ENCODE measurements around the gene RNF128. TPM values are rescaled to one million over a fixed set of nuclear protein-coding genes. Genes with fewer than 3 reads are reported as not detected.
A peak's percentile ranks its signal among the peaks of the same experiment; 100 is the strongest.

The RNF128 gene
- total and polyA plus RNA-seq, 2 of the 13 experiments (the other 11 are each of a cell fraction or from before 2014, with no cell fraction given): 18.5 to 43.5 TPM

DNA sequence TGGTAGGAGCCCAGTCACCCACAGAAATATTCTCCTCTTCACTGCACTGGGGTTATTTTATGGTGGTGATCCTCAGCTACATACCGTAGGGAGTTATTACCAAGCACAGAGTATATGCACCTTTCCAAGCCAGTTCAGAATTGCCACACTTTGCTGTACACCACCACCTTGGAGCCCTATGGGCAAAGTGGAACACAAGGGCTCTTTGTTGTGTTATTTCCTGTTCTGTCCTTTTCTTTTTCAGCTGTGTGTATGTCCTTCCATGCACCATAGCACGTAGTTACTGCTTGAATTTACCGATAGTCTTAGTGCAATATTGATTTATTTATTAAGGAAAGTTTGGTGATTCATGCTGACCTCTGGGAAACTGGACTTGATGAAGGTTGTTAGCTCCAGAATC lies 8.3 kb downstream of the RNF128 start (continued):
- TF ChIP-seq, protein P1, sequence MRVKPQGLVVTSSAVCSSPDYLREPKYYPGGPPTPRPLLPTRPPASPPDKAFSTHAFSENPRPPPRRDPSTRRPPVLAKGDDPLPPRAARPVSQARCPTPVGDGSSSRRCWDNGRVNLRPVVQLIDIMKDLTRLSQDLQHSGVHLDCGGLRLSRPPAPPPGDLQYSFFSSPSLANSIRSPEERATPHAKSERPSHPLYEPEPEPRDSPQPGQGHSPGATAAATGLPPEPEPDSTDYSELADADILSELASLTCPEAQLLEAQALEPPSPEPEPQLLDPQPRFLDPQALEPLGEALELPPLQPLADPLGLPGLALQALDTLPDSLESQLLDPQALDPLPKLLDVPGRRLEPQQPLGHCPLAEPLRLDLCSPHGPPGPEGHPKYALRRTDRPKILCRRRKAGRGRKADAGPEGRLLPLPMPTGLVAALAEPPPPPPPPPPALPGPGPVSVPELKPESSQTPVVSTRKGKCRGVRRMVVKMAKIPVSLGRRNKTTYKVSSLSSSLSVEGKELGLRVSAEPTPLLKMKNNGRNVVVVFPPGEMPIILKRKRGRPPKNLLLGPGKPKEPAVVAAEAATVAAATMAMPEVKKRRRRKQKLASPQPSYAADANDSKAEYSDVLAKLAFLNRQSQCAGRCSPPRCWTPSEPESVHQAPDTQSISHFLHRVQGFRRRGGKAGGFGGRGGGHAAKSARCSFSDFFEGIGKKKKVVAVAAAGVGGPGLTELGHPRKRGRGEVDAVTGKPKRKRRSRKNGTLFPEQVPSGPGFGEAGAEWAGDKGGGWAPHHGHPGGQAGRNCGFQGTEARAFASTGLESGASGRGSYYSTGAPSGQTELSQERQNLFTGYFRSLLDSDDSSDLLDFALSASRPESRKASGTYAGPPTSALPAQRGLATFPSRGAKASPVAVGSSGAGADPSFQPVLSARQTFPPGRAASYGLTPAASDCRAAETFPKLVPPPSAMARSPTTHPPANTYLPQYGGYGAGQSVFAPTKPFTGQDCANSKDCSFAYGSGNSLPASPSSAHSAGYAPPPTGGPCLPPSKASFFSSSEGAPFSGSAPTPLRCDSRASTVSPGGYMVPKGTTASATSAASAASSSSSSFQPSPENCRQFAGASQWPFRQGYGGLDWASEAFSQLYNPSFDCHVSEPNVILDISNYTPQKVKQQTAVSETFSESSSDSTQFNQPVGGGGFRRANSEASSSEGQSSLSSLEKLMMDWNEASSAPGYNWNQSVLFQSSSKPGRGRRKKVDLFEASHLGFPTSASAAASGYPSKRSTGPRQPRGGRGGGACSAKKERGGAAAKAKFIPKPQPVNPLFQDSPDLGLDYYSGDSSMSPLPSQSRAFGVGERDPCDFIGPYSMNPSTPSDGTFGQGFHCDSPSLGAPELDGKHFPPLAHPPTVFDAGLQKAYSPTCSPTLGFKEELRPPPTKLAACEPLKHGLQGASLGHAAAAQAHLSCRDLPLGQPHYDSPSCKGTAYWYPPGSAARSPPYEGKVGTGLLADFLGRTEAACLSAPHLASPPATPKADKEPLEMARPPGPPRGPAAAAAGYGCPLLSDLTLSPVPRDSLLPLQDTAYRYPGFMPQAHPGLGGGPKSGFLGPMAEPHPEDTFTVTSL (CRISPR knock-in tag; IDR thresholded peaks at IDR 0.05; ENCODE audit: borderline replicate concordance): peak; percentile 55; the same call in 1 of the 2 replicates
- TF ChIP-seq ZSCAN9 (CRISPR knock-in tag; IDR thresholded peaks at IDR 0.05; ENCODE audit: borderline replicate concordance): no peak
- TF ChIP-seq ZFP41 (CRISPR knock-in tag; IDR thresholded peaks at IDR 0.05; ENCODE audit: borderline replicate concordance): no peak
- no peak for TF ChIP-seq NBN (conservative IDR thresholded peaks at IDR 0.05)
- TF ChIP-seq ZFY (CRISPR knock-in tag; IDR thresholded peaks at IDR 0.05): no peak
- no peak for TF ChIP-seq ZNF207 (IDR thresholded peaks at IDR 0.05; ENCODE audit: borderline replicate concordance)
- TF ChIP-seq SOX5 (CRISPR knock-in tag; IDR thresholded peaks at IDR 0.05; ENCODE audit: borderline replicate concordance): peak; percentile 40; the same call in 1 of the 2 replicates
- no peak for TF ChIP-seq ZBTB46 (CRISPR knock-in tag; IDR thresholded peaks at IDR 0.05; ENCODE audit: borderline replicate concordance)
- TF ChIP-seq KDM5A (IDR thresholded peaks at IDR 0.05; ENCODE audit: borderline replicate concordance, low read length): no peak
- TF ChIP-seq, protein P2, sequence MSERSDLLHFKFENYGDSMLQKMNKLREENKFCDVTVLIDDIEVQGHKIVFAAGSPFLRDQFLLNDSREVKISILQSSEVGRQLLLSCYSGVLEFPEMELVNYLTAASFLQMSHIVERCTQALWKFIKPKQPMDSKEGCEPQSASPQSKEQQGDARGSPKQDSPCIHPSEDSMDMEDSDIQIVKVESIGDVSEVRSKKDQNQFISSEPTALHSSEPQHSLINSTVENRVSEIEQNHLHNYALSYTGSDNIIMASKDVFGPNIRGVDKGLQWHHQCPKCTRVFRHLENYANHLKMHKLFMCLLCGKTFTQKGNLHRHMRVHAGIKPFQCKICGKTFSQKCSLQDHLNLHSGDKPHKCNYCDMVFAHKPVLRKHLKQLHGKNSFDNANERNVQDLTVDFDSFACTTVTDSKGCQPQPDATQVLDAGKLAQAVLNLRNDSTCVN (CRISPR knock-in tag; IDR thresholded peaks at IDR 0.05; ENCODE audit: borderline replicate concordance): no peak
- no peak for TF ChIP-seq ZZZ3 (CRISPR knock-in tag; IDR thresholded peaks at IDR 0.05; ENCODE audit: borderline replicate concordance)
- no peak for TF ChIP-seq ZNF768 (CRISPR knock-in tag; IDR thresholded peaks at IDR 0.05)
- TF ChIP-seq MLLT10 (CRISPR knock-in tag; IDR thresholded peaks at IDR 0.05): no peak
- no peak for TF ChIP-seq ZBTB39 (CRISPR knock-in tag; IDR thresholded peaks at IDR 0.05)
- TF ChIP-seq RELA (CRISPR knock-in tag; IDR thresholded peaks at IDR 0.05): no peak
- TF ChIP-seq TERF1 (CRISPR knock-in tag; IDR thresholded peaks at IDR 0.05): no peak
- TF ChIP-seq MXD4 (CRISPR knock-in tag; IDR thresholded peaks at IDR 0.05): no peak
- no peak for TF ChIP-seq POLR2G (IDR thresholded peaks at IDR 0.05; ENCODE audit: low read depth, low read length)
- TF ChIP-seq TOPORS (CRISPR knock-in tag; IDR thresholded peaks at IDR 0.05): no peak
- TF ChIP-seq ZSCAN21 (CRISPR knock-in tag; IDR thresholded peaks at IDR 0.05; ENCODE audit: borderline replicate concordance): no peak

Measured in HepG2 (cell line).